ENCODE measurements around the gene CNOT6L.

CNOT6L gene

GRCh38 chr4:77706717-77707116, 112.5 kb downstream of the CNOT6L start:
- no peak for DNase-seq

- no peak for DNase-seq
Measured at GRCh38 chr4:77703666-77704065, 115.5 kb downstream of the CNOT6L start.

GRCh38 chr4:77701121-77701520, 118.0 kb downstream of the CNOT6L start:
- no peak for DNase-seq

- no peak for DNase-seq
Measured at GRCh38 chr4:77699731-77700210, 119.4 kb downstream of the CNOT6L start.

GRCh38 chr4:77697860-77698590, 121.1 kb downstream of the CNOT6L start:
- peak; percentile 56 for DNase-seq

DNA sequence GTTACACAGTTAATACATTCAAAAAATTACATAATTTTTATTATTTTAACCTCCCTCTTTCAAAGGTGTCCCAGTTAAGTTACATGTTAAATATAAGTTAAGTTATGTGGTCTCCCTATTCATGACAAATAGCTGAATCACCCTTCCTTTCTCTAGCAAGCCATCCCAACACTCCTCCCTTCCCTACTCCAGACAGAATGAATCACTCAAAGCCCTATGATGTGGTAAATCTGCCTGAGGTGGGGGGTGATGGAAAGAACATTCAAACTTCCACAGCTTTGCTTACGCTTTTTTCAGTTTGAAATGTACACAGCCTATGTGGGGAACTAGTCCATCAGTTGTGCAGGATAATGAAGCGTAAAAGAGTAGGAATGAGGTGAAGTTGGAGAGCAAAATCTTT, 123.4 kb downstream of the CNOT6L start:
- peak; percentile 17 for DNase-seq

DNA sequence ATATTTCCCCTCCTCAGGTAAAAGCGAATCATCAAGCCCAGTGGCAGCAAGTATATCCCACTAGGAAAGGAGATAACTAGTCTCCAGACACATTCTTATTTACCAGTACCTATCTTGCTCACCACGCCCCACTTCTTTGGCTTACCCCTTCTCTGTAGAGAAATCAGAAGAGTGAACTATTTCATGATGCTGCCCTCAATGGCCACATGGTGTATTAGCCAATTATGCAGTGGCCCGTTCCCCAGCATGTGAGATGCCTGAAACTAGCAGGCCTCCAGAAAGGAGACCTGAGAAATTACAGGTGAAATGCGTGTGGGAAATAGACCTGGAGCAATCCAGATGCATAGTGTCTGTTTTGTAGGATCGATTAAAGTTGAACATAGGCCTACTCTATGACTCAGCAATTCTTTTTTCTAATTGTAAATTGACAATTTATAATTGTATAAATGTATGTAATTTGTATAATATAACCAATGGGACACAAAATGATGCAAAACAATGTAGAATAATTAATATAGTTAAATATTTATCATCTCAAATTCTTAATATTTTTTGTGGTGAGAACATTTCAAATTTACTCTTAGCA, 126.2 kb downstream of the CNOT6L start:
- no peak for DNase-seq

GRCh38 chr4:77681792-77682191, 137.4 kb downstream of the CNOT6L start:
- DNase-seq, result no peak

DNA sequence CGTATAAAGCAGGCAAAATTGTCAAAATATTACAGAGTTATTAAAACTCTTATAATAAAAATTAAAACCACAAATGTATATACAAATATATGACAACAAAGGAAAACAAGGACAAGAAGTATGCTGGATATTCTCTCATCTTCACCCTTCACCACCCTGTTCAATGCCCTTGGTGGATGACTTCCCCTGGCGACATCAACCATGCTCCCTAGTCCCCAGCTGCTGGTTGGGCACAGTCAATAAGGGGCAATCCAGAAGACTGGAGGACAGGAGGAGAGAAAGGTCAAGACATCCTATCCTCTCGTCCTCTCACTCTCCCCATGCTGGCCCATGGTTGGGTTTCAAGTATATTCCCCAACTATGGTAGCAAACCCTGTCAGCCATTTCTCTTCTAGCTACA, 142.3 kb downstream of the CNOT6L start:
- DNase-seq, result no peak

- no peak for DNase-seq
Measured at GRCh38 chr4:77671051-77671450, 148.1 kb downstream of the CNOT6L start.

DNA sequence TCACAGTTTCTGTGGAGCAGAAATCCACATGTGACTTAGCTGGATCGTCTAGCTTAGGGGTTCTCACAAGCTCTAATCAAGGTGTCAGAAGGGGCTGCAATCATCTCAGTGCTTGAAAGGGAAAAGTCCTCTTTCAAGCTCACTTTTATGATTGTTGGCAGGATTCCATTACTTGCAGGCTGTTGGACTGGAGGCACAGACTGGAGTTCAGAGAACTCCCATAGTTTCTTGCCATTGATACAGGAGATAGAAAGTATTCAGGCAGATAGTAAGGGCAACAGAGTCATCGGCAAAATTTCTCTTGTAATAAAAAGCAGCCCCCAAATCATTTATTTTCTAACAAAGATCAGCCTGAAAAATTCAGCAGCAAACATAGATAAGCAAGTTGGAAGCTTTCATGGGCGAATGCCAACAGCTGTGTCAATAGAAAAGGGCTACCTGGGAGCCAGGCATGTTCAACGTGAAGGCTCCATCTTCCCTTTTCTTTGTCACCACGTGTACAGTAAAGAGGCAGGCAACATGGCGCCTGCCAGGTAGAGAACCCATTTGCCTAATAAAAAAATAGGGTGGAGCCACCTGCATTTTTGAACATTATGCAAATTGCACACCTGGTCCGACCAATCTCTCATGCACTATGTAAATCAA, 149.1 kb downstream of the CNOT6L start:
- DNase-seq, result no peak

GRCh38 chr4:77665381-77666069, 153.6 kb downstream of the CNOT6L start:
- DNase-seq, result no peak

Measured in GDM1 (cell line).